Measurements from ENCODE around the gene RALY. TPM values are rescaled to one million over a fixed set of nuclear protein-coding genes. Genes with fewer than 3 reads are reported as not detected.
A peak's percentile ranks its signal among the peaks of the same experiment; 100 is the strongest.

The RALY gene
- total RNA-seq, 1 donor from 2014 or later = 116 TPM

- intact Hi-C loops (cut with micrococcal nuclease) = no loop called here
- CTCF ChIA-PET = no interaction called here
- no peaks in the 10 kb centered on the region for H3K27me3 Mint-ChIP-seq
- H3K4me3 Mint-ChIP-seq = no peak overlapping the region
- ATAC-seq (ENCODE audit: low read depth) (no peak), DNase-seq (no peak)
- no peak overlapping the region for H3K27ac Mint-ChIP-seq
- peaks cover 89% of the 10 kb centered on the region for H3K36me3 Mint-ChIP-seq (ENCODE audit: low read depth)
- POLR2A ChIA-PET = interaction anchor here (0.7 to 5.2 kb wide), 2 partner anchors 9 to 111 kb away, joined by 3 to 25 read pairs; partner anchors contain the start of gene EIF2S2
- no peaks in the 10 kb centered on the region for H3K9me3 Mint-ChIP-seq
- peaks cover 47% of the 10 kb centered on the region for H3K4me1 Mint-ChIP-seq
- TF ChIP-seq CTCF (IDR thresholded peaks at IDR 0.05) = no peak
Measured at GRCh38 chr20:34104059-34104458, 110.3 kb downstream of the RALY start.

- no peaks in the 10 kb centered on the region for H3K27me3 Mint-ChIP-seq
- ChIA-PET POLR2A (interaction anchor here (0.5 to 0.7 kb wide), 4 partner anchors 112 to 985 kb away, joined by 3 to 4 read pairs (median 3); partner anchors contain the start of genes ACTL10 and RALY), CTCF (no interaction called here)
- H3K27ac Mint-ChIP-seq = no peak overlapping the region
- intact Hi-C loops (cut with micrococcal nuclease) = no loop called here
- no peak overlapping the region for H3K4me3 Mint-ChIP-seq
- TF ChIP-seq CTCF (IDR thresholded peaks at IDR 0.05) = no peak
- H3K36me3 Mint-ChIP-seq (ENCODE audit: low read depth) = peaks cover 90% of the 10 kb centered on the region
- H3K4me1 Mint-ChIP-seq = peaks cover 66% of the 10 kb centered on the region
- no peaks in the 10 kb centered on the region for H3K9me3 Mint-ChIP-seq
- ATAC-seq (ENCODE audit: low read depth) = no peak
- no peak for DNase-seq
Measured at GRCh38 chr20:34105978-34106675, 112.4 kb downstream of the RALY start.

GRCh38 chr20:34108616-34109174 lies 115.0 kb downstream of the RALY start:
- H3K4me3 Mint-ChIP-seq = no peak overlapping the region
- H3K27ac Mint-ChIP-seq = no peak overlapping the region
- ChIA-PET POLR2A (interaction anchor here (0.6 to 1.3 kb wide), 8 partner anchors 11 to 1557 kb away, joined by 3 to 8 read pairs (median 5); partner anchors contain the start of gene PXMP4), CTCF (interaction anchor here (0.6 to 1.1 kb wide), 2 partner anchors 317 to 697 kb away, joined by 3 to 5 read pairs; no protein-coding TSS in a partner anchor)
- H3K36me3 Mint-ChIP-seq (ENCODE audit: low read depth) = peaks cover 74% of the 10 kb centered on the region
- H3K4me1 Mint-ChIP-seq = peaks cover 72% of the 10 kb centered on the region
- no peak for TF ChIP-seq CTCF (IDR thresholded peaks at IDR 0.05)
- H3K9me3 Mint-ChIP-seq = no peaks in the 10 kb centered on the region
- intact Hi-C loops (cut with micrococcal nuclease) = no loop called here
- no peak for DNase-seq
- no peaks in the 10 kb centered on the region for H3K27me3 Mint-ChIP-seq
- no peak for ATAC-seq (ENCODE audit: low read depth)

GRCh38 chr20:34109442-34109841 lies 115.7 kb downstream of the RALY start:
- Mint-ChIP-seq H3K27me3 (no peaks in the 10 kb centered on the region), H3K27ac (no peak overlapping the region), H3K4me3 (peak overlapping the region; percentile 28), H3K9me3 (no peaks in the 10 kb centered on the region), H3K4me1 (peaks cover 67% of the 10 kb centered on the region), H3K36me3 (ENCODE audit: low read depth) (peaks cover 66% of the 10 kb centered on the region)
- ChIA-PET POLR2A (interaction anchor here (0.7 to 1.3 kb wide), 10 partner anchors 12 to 983 kb away, joined by 3 to 8 read pairs (median 4); partner anchors contain the start of gene PXMP4), CTCF (interaction anchor here (1.1 kb wide), 1 partner anchor 317 kb away, joined by 3 read pairs; no protein-coding TSS in a partner anchor)
- TF ChIP-seq CTCF (IDR thresholded peaks at IDR 0.05) = no peak
- ATAC-seq (ENCODE audit: low read depth) (no peak), DNase-seq (no peak)
- intact Hi-C loops (cut with micrococcal nuclease) = no loop called here

Measured in activated B cell treated with CpG ODN at 0.5 μM for 24 hours (primary cell).